ENCODE data around the gene PSMB7.

GRCh38 chr9:124428751-124429529 lies 13.7 kb upstream of the PSMB7 start:
- TF ChIP-seq, protein P1, sequence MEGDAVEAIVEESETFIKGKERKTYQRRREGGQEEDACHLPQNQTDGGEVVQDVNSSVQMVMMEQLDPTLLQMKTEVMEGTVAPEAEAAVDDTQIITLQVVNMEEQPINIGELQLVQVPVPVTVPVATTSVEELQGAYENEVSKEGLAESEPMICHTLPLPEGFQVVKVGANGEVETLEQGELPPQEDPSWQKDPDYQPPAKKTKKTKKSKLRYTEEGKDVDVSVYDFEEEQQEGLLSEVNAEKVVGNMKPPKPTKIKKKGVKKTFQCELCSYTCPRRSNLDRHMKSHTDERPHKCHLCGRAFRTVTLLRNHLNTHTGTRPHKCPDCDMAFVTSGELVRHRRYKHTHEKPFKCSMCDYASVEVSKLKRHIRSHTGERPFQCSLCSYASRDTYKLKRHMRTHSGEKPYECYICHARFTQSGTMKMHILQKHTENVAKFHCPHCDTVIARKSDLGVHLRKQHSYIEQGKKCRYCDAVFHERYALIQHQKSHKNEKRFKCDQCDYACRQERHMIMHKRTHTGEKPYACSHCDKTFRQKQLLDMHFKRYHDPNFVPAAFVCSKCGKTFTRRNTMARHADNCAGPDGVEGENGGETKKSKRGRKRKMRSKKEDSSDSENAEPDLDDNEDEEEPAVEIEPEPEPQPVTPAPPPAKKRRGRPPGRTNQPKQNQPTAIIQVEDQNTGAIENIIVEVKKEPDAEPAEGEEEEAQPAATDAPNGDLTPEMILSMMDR (IDR thresholded peaks at IDR 0.05; ENCODE audit: low read depth, low read length), result no peak
- no peak for TF ChIP-seq EZH2phosphoT487 (IDR thresholded peaks at IDR 0.05; ENCODE audit: low read depth)
